OCI-LY3 (cell line): ENCODE measurements around the gene LUZP1.

ENCODE experiments used
- H2AFZ ChIP-seq: fragments of 200-600, 300-600 bp; shearing (Covaris generic); 2 replicates; pipeline ENCODE4 v1.6.0; 2014; ENCODE audit warnings: antibody characterized with exemption, low read depth, low read length
- H3K27ac ChIP-seq: fragments of 200-600, 300-600 bp; sonication (generic); 2 replicates; pipeline ENCODE4 v1.5.1; 2014; ENCODE audit warnings: mild to moderate bottlenecking, low read length, moderate library complexity, mixed read lengths
- H3K27me3 ChIP-seq: fragments of 200-600, 300-600 bp; sonication (generic); 2 replicates; pipeline ENCODE4 v1.6.1; 2014; ENCODE audit warnings: low read depth, low read length, mixed read lengths
- H3K36me3 ChIP-seq: fragments of 200-600, 300-600 bp; sonication (generic); replicated peaks from 2 replicates; pipeline ENCODE3; 2014; ENCODE audit warnings: low read depth, low read length, mixed read lengths
- H3K4me1 ChIP-seq: fragments of 300-600, 200-600 bp; sonication (generic); 2 replicates; pipeline ENCODE4 v1.6.1; 2014; ENCODE audit warnings: low read length, mixed read lengths
- H3K4me2 ChIP-seq: fragments of 200-600, 300-600 bp; sonication (generic); 2 replicates; pipeline ENCODE4 v1.6.1; 2014; ENCODE audit warnings: low read length, mixed read lengths
- H3K4me3 ChIP-seq: fragments of 300-600, 200-600 bp; sonication (generic); 2 replicates; pipeline ENCODE4 v1.5.1; 2014; ENCODE audit warnings: antibody characterized with exemption, mild to moderate bottlenecking, low read length, moderate library complexity
- H3K79me2 ChIP-seq: fragments of 300-600, 200-600 bp; shearing (Covaris generic); 2 replicates; pipeline ENCODE4 v1.6.1; 2014; ENCODE audit warnings: mild to moderate bottlenecking, low read length, mixed read lengths
- H3K9ac ChIP-seq: fragments of 300-600, 200-600 bp; shearing (Covaris generic); 2 replicates; pipeline ENCODE4 v1.6.0; 2014; ENCODE audit warnings: mild to moderate bottlenecking, low read length, moderate library complexity
- H3K9me3 ChIP-seq: fragments of 200-600, 300-600 bp; shearing (Covaris generic); 2 replicates; pipeline ENCODE4 v1.6.1; 2014; ENCODE audit warnings: low read length, mixed read lengths; ENCODE audit not compliant: insufficient read depth
- H4K20me1 ChIP-seq: fragments of 200-600, 300-600 bp; sonication (generic); 2 replicates; pipeline ENCODE4 v1.6.1; 2016; ENCODE audit warnings: low read length, mixed read lengths; ENCODE audit not compliant: insufficient read depth
- EZH2phosphoT487 ChIP-seq: fragments of 200-600 bp; shearing (Covaris generic); IDR thresholded peaks from 2 replicates; pipeline ENCODE4 v1.6.1; 2018; ENCODE audit warnings: antibody characterized with exemption, mixed run types, low read depth
- TF ChIP-seq, protein P1 (sequence below): fragments of 200-600, 300-600 bp; sonication (generic); IDR thresholded peaks from 2 replicates; pipeline ENCODE4 v1.5.1; 2014; ENCODE audit warnings: antibody characterized with exemption, low read length, low read depth

Gene LUZP1

GRCh38 chr1:23215751-23216449 is 47.2 kb upstream of the LUZP1 start:
- Histone ChIP-seq H3K4me2 (no peak overlapping the region), H3K4me1 (no peaks in the 10 kb centered on the region), H3K27ac (no peak overlapping the region), H3K36me3 (no peaks in the 10 kb centered on the region), H3K9ac (no peak overlapping the region), H3K79me2 (no peaks in the 10 kb centered on the region), H3K27me3 (peaks cover 8% of the 10 kb centered on the region; the same call in 1 of the 2 replicates), H4K20me1 (no peaks in the 10 kb centered on the region), H2AFZ (no peak overlapping the region), H3K4me3 (no peak overlapping the region), H3K9me3 (no peaks in the 10 kb centered on the region)
- TF ChIP-seq, protein P1, sequence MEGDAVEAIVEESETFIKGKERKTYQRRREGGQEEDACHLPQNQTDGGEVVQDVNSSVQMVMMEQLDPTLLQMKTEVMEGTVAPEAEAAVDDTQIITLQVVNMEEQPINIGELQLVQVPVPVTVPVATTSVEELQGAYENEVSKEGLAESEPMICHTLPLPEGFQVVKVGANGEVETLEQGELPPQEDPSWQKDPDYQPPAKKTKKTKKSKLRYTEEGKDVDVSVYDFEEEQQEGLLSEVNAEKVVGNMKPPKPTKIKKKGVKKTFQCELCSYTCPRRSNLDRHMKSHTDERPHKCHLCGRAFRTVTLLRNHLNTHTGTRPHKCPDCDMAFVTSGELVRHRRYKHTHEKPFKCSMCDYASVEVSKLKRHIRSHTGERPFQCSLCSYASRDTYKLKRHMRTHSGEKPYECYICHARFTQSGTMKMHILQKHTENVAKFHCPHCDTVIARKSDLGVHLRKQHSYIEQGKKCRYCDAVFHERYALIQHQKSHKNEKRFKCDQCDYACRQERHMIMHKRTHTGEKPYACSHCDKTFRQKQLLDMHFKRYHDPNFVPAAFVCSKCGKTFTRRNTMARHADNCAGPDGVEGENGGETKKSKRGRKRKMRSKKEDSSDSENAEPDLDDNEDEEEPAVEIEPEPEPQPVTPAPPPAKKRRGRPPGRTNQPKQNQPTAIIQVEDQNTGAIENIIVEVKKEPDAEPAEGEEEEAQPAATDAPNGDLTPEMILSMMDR, result no peak
- TF ChIP-seq EZH2phosphoT487, result no peak

GRCh38 chr1:23215291-23215690 is 46.6 kb upstream of the LUZP1 start:
- Histone ChIP-seq H3K9ac (no peak overlapping the region), H4K20me1 (no peaks in the 10 kb centered on the region), H2AFZ (no peak overlapping the region), H3K4me1 (no peaks in the 10 kb centered on the region), H3K79me2 (no peaks in the 10 kb centered on the region), H3K9me3 (no peaks in the 10 kb centered on the region), H3K4me3 (no peak overlapping the region), H3K27me3 (peaks cover 15% of the 10 kb centered on the region; the same call in 1 of the 2 replicates), H3K27ac (no peak overlapping the region), H3K36me3 (no peaks in the 10 kb centered on the region), H3K4me2 (no peak overlapping the region)
- TF ChIP-seq, protein P1, result no peak
- TF ChIP-seq EZH2phosphoT487, result no peak

- Histone ChIP-seq H3K27me3 (peaks cover 16% of the 10 kb centered on the region; the same call in 1 of the 2 replicates), H4K20me1 (no peaks in the 10 kb centered on the region), H3K79me2 (no peaks in the 10 kb centered on the region), H3K9me3 (no peaks in the 10 kb centered on the region), H3K4me1 (no peaks in the 10 kb centered on the region), H3K27ac (no peak overlapping the region), H2AFZ (no peak overlapping the region), H3K36me3 (no peaks in the 10 kb centered on the region), H3K4me2 (no peak overlapping the region), H3K9ac (no peak overlapping the region), H3K4me3 (no peak overlapping the region)
- no peak for TF ChIP-seq EZH2phosphoT487
- TF ChIP-seq, protein P1, result no peak
Observed at GRCh38 chr1:23214640-23215039, 46.0 kb upstream of the LUZP1 start.

DNA sequence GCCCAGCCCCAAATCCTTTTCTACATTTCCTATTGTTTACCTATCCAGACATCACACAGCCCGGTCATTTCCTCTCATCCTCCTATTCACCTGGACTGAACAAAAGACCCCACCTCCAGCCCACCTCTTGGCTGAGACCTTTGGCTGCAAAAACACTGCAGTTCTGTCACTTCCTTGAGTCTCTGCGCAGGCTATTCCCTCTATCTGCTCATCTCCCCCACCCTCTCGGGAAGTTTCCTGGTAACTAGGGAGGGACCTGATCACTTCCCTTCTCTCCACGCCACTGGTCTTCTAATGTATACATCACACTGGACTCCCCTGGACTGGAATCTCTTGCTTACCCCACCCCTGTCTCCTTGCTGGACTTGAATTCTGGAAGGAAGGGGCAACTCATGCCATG is 43.3 kb upstream of the LUZP1 start:
- Histone ChIP-seq H3K27ac (no peak overlapping the region), H3K4me1 (no peaks in the 10 kb centered on the region), H2AFZ (no peak overlapping the region), H3K4me2 (no peak overlapping the region), H3K4me3 (no peak overlapping the region), H3K36me3 (no peaks in the 10 kb centered on the region), H3K79me2 (no peaks in the 10 kb centered on the region), H4K20me1 (no peaks in the 10 kb centered on the region), H3K27me3 (peaks cover 16% of the 10 kb centered on the region; the same call in 1 of the 2 replicates), H3K9me3 (no peaks in the 10 kb centered on the region), H3K9ac (no peak overlapping the region)
- TF ChIP-seq, protein P1, result no peak
- no peak for TF ChIP-seq EZH2phosphoT487
